Measurements from ENCODE around the gene SDSL.

Gene SDSL

DNA sequence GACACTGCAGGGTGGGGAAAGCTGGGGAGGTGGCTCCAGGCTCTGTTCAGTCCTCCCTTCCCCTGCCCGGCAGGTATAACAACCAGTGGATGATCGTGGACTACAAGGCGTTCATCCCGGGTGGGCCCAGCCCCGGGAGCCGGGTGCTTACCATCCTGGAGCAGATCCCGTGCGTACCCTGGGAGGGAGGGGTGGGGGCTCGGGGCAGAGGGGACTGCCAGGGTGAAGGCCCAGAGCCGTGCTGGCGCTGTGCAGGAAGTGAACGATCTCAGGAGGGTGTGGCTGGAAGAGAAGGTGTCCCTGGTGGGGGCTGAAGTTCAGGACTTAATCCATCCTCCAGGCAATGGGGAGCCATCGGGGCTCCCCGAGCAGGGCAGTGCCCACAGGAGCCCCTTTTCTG, 37.4 kb upstream of the SDSL start:
- H3K36me3 ChIP-seq (ENCODE audit: insufficient read depth, low read length), result no peaks in the 10 kb centered on the region
- no peak overlapping the region for H2AFZ ChIP-seq (ENCODE audit: low read length)
- no peak overlapping the region for H3K4me2 ChIP-seq (ENCODE audit: low read depth, low read length, poor library complexity, severe bottlenecking)
- no peak overlapping the region for H3K9ac ChIP-seq (ENCODE audit: low read depth, low read length, poor library complexity, severe bottlenecking)
- no peaks in the 10 kb centered on the region for H4K20me1 ChIP-seq (ENCODE audit: insufficient read depth, low read length, poor library complexity, severe bottlenecking)
- no peaks in the 10 kb centered on the region for H3K79me2 ChIP-seq (ENCODE audit: insufficient read depth, low read length)
- no peak for TF ChIP-seq EZH2phosphoT487 (IDR thresholded peaks at IDR 0.05; ENCODE audit: borderline replicate concordance)
- TF ChIP-seq, protein P1, sequence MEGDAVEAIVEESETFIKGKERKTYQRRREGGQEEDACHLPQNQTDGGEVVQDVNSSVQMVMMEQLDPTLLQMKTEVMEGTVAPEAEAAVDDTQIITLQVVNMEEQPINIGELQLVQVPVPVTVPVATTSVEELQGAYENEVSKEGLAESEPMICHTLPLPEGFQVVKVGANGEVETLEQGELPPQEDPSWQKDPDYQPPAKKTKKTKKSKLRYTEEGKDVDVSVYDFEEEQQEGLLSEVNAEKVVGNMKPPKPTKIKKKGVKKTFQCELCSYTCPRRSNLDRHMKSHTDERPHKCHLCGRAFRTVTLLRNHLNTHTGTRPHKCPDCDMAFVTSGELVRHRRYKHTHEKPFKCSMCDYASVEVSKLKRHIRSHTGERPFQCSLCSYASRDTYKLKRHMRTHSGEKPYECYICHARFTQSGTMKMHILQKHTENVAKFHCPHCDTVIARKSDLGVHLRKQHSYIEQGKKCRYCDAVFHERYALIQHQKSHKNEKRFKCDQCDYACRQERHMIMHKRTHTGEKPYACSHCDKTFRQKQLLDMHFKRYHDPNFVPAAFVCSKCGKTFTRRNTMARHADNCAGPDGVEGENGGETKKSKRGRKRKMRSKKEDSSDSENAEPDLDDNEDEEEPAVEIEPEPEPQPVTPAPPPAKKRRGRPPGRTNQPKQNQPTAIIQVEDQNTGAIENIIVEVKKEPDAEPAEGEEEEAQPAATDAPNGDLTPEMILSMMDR (conservative IDR thresholded peaks at IDR 0.05; ENCODE audit: low read length), result no peak
- no peaks in the 10 kb centered on the region for H3F3A ChIP-seq (ENCODE audit: low read depth)
- no peak overlapping the region for H3K4me3 ChIP-seq (ENCODE audit: low read length, poor library complexity, severe bottlenecking)
- no peaks in the 10 kb centered on the region for H3K27me3 ChIP-seq (ENCODE audit: insufficient read depth, low read length, poor library complexity, severe bottlenecking)
- H3K9me3 ChIP-seq (ENCODE audit: insufficient read depth, low read depth, low read length), result no peaks in the 10 kb centered on the region
- H3K4me1 ChIP-seq (ENCODE audit: insufficient read depth, low read length, poor library complexity, severe bottlenecking), result no peaks in the 10 kb centered on the region
- no peaks in the 10 kb centered on the region for H3K9me2 ChIP-seq (replicated peaks; ENCODE audit: low read depth, low read length)

DNA sequence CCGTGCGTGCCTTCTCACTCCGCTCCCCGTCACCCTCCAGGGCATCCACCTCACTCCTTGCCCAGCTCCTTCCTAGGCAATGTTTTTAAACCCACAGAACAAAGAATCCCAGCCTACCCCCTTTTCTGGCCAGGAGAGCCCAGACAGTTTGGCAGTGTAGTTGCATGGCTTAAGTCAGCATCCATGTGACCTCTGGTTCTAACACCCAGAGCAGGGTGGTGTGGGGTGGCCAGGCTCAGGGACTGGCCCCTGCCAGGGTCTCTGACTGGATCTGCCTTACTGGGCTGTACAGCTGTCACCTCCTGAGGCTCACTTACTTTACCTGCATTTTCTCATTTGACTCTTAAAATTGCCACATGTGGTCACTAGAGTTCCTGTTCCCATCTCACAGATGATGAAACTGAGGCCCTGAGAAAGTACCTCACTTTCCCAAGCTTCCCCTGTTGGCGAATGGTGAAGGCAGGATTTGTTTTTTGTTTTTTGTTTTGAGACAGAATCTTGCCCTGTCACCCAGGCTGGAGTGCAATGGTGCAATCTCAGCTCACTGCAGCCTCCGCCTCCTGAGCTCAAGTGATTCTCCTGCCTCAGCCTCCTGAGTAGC, 36.8 kb upstream of the SDSL start:
- H3K9ac ChIP-seq (ENCODE audit: low read depth, low read length, poor library complexity, severe bottlenecking), result no peak overlapping the region
- H3K4me1 ChIP-seq (ENCODE audit: insufficient read depth, low read length, poor library complexity, severe bottlenecking), result no peaks in the 10 kb centered on the region

DNA sequence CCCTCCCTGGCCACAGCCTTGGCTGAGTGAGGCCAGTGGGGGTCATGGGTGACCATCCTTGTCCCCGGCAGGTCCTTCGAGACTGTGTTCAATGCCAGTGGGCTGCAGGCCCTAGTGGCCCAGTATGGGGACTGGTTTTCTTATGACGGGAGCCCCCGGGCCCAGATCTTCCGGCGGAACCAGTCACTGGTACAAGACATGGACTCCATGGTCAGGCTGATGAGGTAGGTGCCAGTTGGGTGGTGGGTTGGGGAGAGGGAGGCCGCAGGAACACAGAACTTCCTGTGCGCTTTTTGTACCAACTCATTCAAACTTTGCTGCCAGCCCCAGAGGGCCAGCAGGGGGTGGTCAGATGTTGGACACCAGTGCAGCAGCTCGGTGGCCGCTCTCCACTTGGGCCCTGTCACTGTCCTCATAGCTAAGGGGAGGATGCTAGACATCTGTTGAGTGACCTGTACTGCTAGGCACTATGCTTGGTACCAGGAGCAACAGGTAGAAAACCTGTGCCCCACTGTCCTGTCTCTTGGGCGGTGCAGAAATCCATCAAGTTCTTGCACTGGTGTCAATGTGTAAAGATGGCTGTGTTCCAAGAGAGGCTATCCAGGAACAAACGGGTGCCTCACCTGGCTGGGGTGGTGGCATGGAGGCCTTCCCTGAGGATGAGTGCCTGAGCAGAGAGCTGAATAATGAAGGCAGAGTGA, 35.2 kb upstream of the SDSL start:
- H3K36me3 ChIP-seq (ENCODE audit: insufficient read depth, low read length), result no peaks in the 10 kb centered on the region

More for the DNA sequence above, 36.8 kb upstream of the SDSL start:
- Histone ChIP-seq H3F3A (ENCODE audit: low read depth) (no peaks in the 10 kb centered on the region), H3K27me3 (ENCODE audit: insufficient read depth, low read length, poor library complexity, severe bottlenecking) (no peaks in the 10 kb centered on the region), H3K36me3 (ENCODE audit: insufficient read depth, low read length) (no peaks in the 10 kb centered on the region), H3K4me2 (ENCODE audit: low read depth, low read length, poor library complexity, severe bottlenecking) (no peak overlapping the region), H4K20me1 (ENCODE audit: insufficient read depth, low read length, poor library complexity, severe bottlenecking) (no peaks in the 10 kb centered on the region), H2AFZ (ENCODE audit: low read length) (no peak overlapping the region), H3K4me3 (ENCODE audit: low read length, poor library complexity, severe bottlenecking) (no peak overlapping the region), H3K9me2 (replicated peaks; ENCODE audit: low read depth, low read length) (no peaks in the 10 kb centered on the region), H3K79me2 (ENCODE audit: insufficient read depth, low read length) (no peaks in the 10 kb centered on the region), H3K9me3 (ENCODE audit: insufficient read depth, low read depth, low read length) (no peaks in the 10 kb centered on the region)
- TF ChIP-seq, protein P1 (conservative IDR thresholded peaks at IDR 0.05; ENCODE audit: low read length), result no peak
- TF ChIP-seq EZH2phosphoT487 (IDR thresholded peaks at IDR 0.05; ENCODE audit: borderline replicate concordance), result no peak

More for the DNA sequence above, 35.2 kb upstream of the SDSL start:
- TF ChIP-seq, protein P1 (conservative IDR thresholded peaks at IDR 0.05; ENCODE audit: low read length), result no peak
- no peak for TF ChIP-seq EZH2phosphoT487 (IDR thresholded peaks at IDR 0.05; ENCODE audit: borderline replicate concordance)
- no peak overlapping the region for H3K4me3 ChIP-seq (ENCODE audit: low read length, poor library complexity, severe bottlenecking)
- no peaks in the 10 kb centered on the region for H3K4me1 ChIP-seq (ENCODE audit: insufficient read depth, low read length, poor library complexity, severe bottlenecking)
- H3K9me3 ChIP-seq (ENCODE audit: insufficient read depth, low read depth, low read length), result no peaks in the 10 kb centered on the region
- no peak overlapping the region for H3K4me2 ChIP-seq (ENCODE audit: low read depth, low read length, poor library complexity, severe bottlenecking)
- H3K9ac ChIP-seq (ENCODE audit: low read depth, low read length, poor library complexity, severe bottlenecking), result no peak overlapping the region
- no peaks in the 10 kb centered on the region for H3F3A ChIP-seq (ENCODE audit: low read depth)
- no peaks in the 10 kb centered on the region for H3K27me3 ChIP-seq (ENCODE audit: insufficient read depth, low read length, poor library complexity, severe bottlenecking)
- no peaks in the 10 kb centered on the region for H4K20me1 ChIP-seq (ENCODE audit: insufficient read depth, low read length, poor library complexity, severe bottlenecking)
- H2AFZ ChIP-seq (ENCODE audit: low read length), result no peak overlapping the region
- no peaks in the 10 kb centered on the region for H3K9me2 ChIP-seq (replicated peaks; ENCODE audit: low read depth, low read length)
- H3K79me2 ChIP-seq (ENCODE audit: insufficient read depth, low read length), result no peaks in the 10 kb centered on the region

All from Loucy (cell line).